ENCODE measurements around the gene CAPN15. TPM values are rescaled to one million over a fixed set of nuclear protein-coding genes. Genes with fewer than 3 reads are reported as not detected.

CAPN15 gene
- total RNA-seq, 1 donor from 2014 or later = 39.9 TPM

- no peaks in the 10 kb centered on the region for H3K4me1 Mint-ChIP-seq (ENCODE audit: unreplicated experiment)
- no peaks in the 10 kb centered on the region for H3K27me3 Mint-ChIP-seq (ENCODE audit: unreplicated experiment)
- H3K4me3 Mint-ChIP-seq (ENCODE audit: unreplicated experiment) = no peak overlapping the region
- peaks cover 17% of the 10 kb centered on the region for H3K36me3 Mint-ChIP-seq (ENCODE audit: unreplicated experiment)
- no peaks in the 10 kb centered on the region for H3K9me3 Mint-ChIP-seq (ENCODE audit: unreplicated experiment)
- TF ChIP-seq, protein P1, sequence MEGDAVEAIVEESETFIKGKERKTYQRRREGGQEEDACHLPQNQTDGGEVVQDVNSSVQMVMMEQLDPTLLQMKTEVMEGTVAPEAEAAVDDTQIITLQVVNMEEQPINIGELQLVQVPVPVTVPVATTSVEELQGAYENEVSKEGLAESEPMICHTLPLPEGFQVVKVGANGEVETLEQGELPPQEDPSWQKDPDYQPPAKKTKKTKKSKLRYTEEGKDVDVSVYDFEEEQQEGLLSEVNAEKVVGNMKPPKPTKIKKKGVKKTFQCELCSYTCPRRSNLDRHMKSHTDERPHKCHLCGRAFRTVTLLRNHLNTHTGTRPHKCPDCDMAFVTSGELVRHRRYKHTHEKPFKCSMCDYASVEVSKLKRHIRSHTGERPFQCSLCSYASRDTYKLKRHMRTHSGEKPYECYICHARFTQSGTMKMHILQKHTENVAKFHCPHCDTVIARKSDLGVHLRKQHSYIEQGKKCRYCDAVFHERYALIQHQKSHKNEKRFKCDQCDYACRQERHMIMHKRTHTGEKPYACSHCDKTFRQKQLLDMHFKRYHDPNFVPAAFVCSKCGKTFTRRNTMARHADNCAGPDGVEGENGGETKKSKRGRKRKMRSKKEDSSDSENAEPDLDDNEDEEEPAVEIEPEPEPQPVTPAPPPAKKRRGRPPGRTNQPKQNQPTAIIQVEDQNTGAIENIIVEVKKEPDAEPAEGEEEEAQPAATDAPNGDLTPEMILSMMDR (IDR thresholded peaks at IDR 0.05) = no peak
- H3K27ac Mint-ChIP-seq (ENCODE audit: unreplicated experiment) = no peak overlapping the region
- DNase-seq (ENCODE audit: extremely low spot score, unreplicated experiment) = no peak
These were observed 12.2 kb upstream of the CAPN15 start for GRCh38 chr16:515175-515938.

- Mint-ChIP-seq H3K4me1 (ENCODE audit: unreplicated experiment) (no peaks in the 10 kb centered on the region), H3K4me3 (ENCODE audit: unreplicated experiment) (no peak overlapping the region)
- TF ChIP-seq, protein P1 (IDR thresholded peaks at IDR 0.05) = no peak
These were observed 11.6 kb upstream of the CAPN15 start for GRCh38 chr16:515939-516226.

DNA sequence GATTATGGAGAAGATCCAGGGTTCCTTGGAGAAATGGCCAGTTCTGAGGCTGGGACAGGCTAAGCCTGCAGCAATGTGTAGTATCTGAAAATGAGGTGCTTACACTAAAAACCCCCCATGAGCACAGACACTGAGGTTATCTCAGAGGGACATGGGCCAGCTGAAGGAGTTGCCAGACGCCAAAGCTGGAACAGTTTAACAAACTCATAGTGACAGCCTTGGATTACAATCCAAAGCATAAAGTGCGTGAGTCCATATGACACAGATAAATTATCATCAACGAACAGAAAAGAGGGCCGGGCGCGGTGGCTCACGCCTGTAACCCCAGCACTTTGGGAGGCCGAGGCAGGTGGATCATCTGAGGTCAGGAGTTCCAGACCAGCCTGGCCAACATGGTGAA, 11.2 kb upstream of the CAPN15 start:
- Mint-ChIP-seq H3K4me3 (ENCODE audit: unreplicated experiment) (no peak overlapping the region), H3K27me3 (ENCODE audit: unreplicated experiment) (no peaks in the 10 kb centered on the region)

More at GRCh38 chr16:515939-516226, 11.6 kb upstream of the CAPN15 start:
- no peaks in the 10 kb centered on the region for H3K9me3 Mint-ChIP-seq (ENCODE audit: unreplicated experiment)
- H3K36me3 Mint-ChIP-seq (ENCODE audit: unreplicated experiment) = peaks cover 20% of the 10 kb centered on the region
- DNase-seq (ENCODE audit: extremely low spot score, unreplicated experiment) = no peak
- no peaks in the 10 kb centered on the region for H3K27me3 Mint-ChIP-seq (ENCODE audit: unreplicated experiment)
- H3K27ac Mint-ChIP-seq (ENCODE audit: unreplicated experiment) = no peak overlapping the region

DNA sequence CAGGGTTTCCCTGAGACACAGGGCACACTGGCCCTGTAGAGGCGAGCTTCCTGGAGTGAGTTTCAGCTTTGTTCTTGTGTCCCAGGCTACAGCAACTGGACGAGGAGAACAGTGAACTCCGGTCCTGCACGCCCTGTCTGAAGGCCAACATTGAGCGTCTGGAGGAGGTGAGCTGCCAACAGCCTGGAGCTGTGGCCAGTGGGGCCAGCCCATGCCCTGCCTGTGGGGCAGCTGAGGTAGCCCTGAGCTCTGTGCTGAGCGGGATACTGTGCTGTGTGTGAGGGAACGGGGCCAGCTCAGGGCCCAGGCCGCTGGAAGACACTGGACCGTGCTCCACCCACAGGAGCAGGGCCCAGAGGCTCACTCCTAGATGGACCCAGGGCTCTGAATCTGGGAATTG, 8.7 kb upstream of the CAPN15 start:
- Mint-ChIP-seq H3K4me1 (ENCODE audit: unreplicated experiment) (peaks cover 2% of the 10 kb centered on the region), H3K36me3 (ENCODE audit: unreplicated experiment) (peaks cover 16% of the 10 kb centered on the region), H3K27me3 (ENCODE audit: unreplicated experiment) (no peaks in the 10 kb centered on the region), H3K9me3 (ENCODE audit: unreplicated experiment) (no peaks in the 10 kb centered on the region), H3K27ac (ENCODE audit: unreplicated experiment) (no peak overlapping the region), H3K4me3 (ENCODE audit: unreplicated experiment) (no peak overlapping the region)
- no peak for DNase-seq (ENCODE audit: extremely low spot score, unreplicated experiment)
- TF ChIP-seq, protein P1 (IDR thresholded peaks at IDR 0.05) = no peak

More for the DNA sequence above, 11.2 kb upstream of the CAPN15 start:
- Mint-ChIP-seq H3K9me3 (ENCODE audit: unreplicated experiment) (no peaks in the 10 kb centered on the region), H3K27ac (ENCODE audit: unreplicated experiment) (no peak overlapping the region), H3K4me1 (ENCODE audit: unreplicated experiment) (no peaks in the 10 kb centered on the region), H3K36me3 (ENCODE audit: unreplicated experiment) (peaks cover 20% of the 10 kb centered on the region)
- TF ChIP-seq, protein P1 (IDR thresholded peaks at IDR 0.05) = no peak
- DNase-seq (ENCODE audit: extremely low spot score, unreplicated experiment) = no peak

DNA sequence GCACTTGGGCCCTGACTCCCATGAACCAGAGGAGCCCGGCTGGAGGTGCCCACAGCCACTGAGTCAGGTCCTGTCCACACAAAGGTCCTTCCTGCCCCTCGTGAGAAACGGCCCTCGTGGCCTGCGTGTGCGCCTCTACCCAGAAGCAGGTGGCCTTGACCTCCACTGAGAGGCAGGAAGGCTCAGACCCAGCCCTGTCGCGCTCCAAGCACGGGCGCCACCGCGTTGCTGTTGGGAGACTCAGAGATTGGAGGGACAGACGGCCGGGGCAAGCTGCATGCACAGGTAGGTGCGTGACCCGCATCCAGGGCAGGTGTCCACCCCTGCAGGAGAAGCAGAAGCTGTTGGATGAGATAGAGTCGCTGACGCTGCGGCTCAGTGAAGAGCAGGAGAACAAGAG, 8.1 kb upstream of the CAPN15 start:
- Mint-ChIP-seq H3K4me3 (ENCODE audit: unreplicated experiment) (no peak overlapping the region), H3K36me3 (ENCODE audit: unreplicated experiment) (peaks cover 16% of the 10 kb centered on the region)
- TF ChIP-seq, protein P1 (IDR thresholded peaks at IDR 0.05) = no peak

More for the DNA sequence above, 8.1 kb upstream of the CAPN15 start:
- DNase-seq (ENCODE audit: extremely low spot score, unreplicated experiment) = no peak
- H3K4me1 Mint-ChIP-seq (ENCODE audit: unreplicated experiment) = peaks cover 5% of the 10 kb centered on the region
- H3K27ac Mint-ChIP-seq (ENCODE audit: unreplicated experiment) = no peak overlapping the region
- no peaks in the 10 kb centered on the region for H3K27me3 Mint-ChIP-seq (ENCODE audit: unreplicated experiment)
- no peaks in the 10 kb centered on the region for H3K9me3 Mint-ChIP-seq (ENCODE audit: unreplicated experiment)
